Dermis microvascular lymphatic vessel endothelial cell (primary cell): ENCODE results near the gene SLC35F4. TPM values are rescaled to one million over a fixed set of nuclear protein-coding genes. Genes with fewer than 3 reads are reported as not detected.
"Not testable (repeated sequence)": the region's sequence is repeated elsewhere in the genome, so short reads cannot be mapped to it uniquely, and the experiment has no call there.

Source experiments
- DNase-seq, 2 donors: peaks; one replicate each; pipeline versions ENCODE4 v3.0.0 to v3.0.0-alpha.2; 2010; ENCODE audit warnings: low read depth in 2 of 2
- total RNA-seq: library from RNA; depleted of rRNA; stranded (reverse); fragments of >200 nt; gene quantifications from 2 replicates; pipeline ENCODE4 v1.2.1, GENCODE V29; 2014

SLC35F4 gene
- total RNA-seq = not detected in 2 replicates

DNA sequence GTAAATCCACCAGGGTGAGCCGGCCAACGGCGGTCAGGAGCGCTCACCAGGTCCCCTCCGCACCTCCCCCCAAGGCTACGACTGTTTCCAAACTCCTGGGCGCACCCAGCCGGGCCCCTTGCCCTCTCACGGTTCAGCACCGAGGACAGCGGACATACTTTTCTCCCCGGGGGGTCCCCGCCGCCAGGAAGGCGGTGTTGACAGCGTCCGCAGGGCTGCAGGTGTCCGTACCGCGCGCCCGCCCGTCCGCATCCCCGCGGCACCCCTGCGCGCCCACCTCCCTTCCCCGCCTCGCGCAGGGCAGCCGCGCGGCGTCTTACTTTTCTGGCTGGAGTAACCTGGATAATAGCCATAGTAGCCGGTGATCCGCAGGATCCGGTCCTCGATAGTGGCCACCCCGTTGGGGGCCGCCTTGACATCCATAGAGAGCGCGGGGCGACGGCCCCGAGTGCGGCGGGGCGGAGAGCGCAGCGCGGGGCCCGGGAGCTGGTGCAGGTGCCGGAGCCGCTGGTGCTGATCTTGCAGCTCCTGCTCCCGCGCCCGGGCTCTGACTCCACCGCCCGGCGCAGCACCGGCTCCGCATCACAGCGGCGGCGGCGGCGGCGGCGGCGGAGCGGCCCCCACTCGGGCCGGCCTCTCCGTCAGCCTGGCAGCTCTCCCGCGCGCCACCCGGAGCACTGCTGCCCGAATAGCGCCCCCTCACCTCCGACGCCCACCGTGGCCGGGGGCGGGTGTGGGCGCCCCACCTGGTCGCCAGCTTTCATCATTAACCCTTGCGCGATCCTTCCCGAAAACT, at the start of gene SLC35F4:
Gene SLC35F4, minus strand, starts transcription at position 690 of the 796 bp plus-strand sequence.
- DNase-seq = no peak

GRCh38 chr14:57909626-57910025, 43.7 kb upstream of the SLC35F4 start:
- no peak for DNase-seq

DNA sequence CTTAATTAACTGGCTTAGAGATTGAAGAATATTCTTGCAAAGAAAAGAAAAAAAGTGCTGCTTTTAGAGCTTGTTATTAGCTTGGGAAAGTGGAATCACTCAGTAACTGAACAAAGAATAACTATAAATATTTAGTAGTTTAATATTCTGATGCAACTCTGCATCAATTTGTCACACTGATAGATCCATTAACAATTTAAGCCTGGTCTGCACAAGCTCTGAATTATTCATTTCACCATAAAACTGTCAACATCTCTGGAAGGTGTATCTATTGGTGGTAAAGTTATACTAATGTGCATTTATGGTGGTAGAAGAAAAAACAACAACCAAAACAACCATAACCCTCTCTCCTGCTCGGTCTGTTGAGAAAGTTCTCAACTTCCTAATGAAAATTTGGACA, 38.1 kb upstream of the SLC35F4 start:
- DNase-seq = no peak

DNA sequence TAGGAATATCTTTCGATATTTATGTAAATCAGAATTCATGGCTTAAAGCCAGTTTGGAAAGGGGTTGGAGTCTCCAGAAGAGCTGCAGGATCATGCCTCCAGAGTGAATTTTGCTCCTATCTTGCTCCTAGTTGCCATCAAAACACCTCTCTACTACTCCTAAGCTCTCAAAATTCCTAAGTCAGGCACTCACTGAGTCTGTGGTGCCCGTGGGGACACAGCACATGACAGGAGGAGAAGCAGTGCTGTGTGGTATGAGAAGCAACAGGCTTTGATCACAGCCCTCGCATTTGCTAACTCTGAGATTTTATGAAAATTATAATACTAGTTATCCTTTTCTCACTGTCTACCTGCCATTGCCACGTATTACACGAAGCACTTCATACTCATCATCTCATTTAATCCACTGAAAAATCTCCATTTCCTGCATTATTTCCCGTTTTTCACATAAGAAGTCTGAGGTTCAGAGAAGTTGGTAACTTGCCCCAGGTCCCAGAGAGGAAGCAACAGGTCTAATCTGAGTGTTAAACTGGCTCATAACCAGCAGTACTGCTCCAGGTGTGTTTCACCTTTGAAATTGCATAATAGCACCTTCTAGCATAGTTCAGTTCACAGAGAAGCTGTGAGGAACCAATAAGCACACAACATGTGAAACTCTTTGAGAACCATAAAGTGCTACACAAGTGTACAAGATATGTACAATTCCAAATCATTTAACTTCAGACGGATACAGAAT, 33.1 kb upstream of the SLC35F4 start:
- DNase-seq = no peak

DNA sequence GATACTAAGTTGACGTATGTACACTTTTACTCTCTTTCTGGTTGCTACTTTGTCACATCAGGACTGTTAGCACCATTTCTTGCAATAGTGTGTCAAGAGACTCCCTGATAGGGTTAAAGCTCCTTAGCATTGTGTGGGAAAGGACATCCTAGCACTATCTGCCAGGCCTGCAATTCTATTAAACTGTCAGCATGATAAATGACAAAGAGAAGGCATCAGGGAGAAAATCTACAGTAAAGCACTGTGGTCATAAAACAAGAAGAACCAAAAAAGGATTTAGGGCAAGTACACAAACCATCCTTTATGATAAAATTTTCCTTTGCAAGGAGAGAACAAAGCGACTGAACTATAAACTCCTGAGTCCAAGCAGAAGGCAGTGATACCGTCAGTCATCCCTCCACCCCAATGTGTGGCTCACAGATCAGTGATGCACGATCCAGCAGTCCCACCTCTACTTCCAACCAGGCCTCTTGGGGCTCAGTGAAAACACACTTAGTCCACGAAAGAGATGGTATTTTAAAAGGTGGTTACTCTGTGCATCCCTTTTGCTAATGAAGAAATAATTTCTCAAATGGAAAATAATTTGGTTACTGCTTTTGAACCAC, 31.4 kb upstream of the SLC35F4 start:
- DNase-seq = no peak

DNA sequence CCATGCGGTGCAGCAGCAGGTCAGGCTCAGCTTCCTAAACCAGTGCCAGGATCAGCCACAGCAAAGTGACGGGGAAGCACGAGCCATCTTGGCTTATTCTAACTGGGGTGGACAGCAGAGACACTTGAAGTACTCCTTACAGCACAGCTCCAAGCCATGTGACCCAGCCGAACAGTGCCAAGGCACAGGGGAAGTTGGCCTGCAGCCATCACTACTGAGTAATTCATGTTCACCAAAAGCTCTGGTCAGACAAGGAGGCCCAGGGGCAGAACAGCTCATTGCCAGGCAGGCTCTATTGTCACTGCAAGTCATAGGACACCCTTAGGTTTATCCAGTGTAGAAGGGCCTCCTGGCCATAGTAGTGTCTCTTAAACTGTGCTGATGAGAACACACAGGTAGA, 23.4 kb upstream of the SLC35F4 start:
- DNase-seq = no peak

- DNase-seq = no peak
Observed at GRCh38 chr14:57884175-57884574, 18.3 kb upstream of the SLC35F4 start.

GRCh38 chr14:57883061-57883460, 17.2 kb upstream of the SLC35F4 start:
- DNase-seq = no peak

DNA sequence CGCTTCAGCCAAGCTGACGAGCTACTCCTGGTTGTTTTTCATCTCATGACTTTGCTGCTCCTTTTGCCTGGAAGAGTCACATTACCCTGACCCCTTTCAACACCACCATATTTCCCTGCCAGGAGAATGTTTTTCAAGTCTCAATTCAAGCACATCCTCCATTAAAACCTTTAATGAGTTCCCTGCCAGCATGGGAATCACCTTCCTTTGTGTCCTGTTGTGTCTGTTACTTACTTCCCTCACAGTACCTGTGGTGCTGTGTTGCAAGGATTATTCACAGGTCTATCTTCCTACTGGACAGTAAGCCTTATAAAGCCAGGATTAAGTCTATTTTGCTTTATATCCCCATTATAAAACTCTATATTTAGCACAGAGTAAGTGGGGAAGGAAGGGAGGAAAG, 13.6 kb upstream of the SLC35F4 start:
- DNase-seq = no peak

DNA sequence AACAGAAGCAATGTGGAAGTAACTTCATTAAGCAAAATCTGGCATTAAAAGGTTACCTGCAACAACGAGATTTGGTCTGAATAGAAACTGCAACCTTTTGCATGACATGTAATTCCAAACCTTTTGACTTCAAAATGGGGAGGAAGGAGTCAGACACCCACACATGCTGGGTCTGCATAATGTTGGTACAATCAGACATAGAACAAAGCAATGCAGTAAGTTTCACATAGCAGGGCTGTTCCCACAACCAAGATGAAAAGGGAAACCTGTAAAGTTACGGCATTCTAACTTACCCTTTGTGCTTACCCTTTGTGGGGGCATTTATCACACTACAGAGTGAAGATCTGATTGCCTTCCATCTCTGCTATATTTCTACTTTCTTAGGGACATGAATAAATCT, 10.1 kb upstream of the SLC35F4 start:
- no peak for DNase-seq

DNA sequence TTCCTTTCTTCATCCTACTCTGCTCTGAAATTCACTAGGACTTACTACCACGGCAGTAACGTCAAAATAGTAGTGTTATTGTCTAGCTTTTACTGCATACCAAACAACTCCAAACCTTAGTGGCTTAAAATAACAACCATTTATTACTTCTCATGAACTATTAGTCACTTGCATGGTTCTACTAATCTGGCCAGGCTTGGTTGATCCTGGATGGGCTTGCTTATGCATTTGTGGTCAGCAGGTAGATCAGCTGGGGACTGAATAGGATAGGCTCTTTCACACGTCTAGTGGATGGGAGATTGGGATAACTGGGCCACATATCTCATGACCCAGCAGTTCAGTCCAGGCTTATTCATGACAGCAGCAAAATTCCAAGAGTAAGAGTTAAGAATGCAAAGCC, 9.4 kb upstream of the SLC35F4 start:
- no peak for DNase-seq

DNA sequence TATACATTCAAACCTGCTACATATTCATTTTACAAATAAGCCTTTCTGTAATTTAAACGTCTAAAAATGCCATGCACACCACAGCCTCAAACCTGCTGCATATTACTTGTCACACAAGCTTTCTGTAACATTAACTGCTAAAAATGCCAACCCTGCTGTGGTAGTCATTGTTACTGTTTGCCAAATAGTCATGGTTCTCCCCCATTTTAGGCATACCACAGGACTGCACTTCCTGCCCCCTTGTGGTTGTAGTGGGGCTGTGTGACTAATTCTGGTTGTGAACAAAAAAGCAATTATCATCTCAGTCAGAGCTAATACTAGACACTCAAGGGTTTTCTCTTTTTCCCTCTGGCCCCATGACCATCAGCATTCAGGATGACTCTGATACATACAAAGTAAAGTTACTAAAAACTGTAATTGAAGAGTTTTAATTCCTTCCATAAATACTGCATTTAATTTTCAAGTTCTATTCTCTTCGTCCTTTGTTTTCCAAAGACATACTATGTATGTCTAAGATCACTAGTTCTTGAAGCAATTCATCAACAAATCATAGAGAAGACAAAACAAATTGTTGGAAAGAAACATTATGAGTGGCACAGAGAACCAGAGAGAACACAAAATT, 5.7 kb upstream of the SLC35F4 start:
- peak; percentile 0 to 21 for DNase-seq

DNA sequence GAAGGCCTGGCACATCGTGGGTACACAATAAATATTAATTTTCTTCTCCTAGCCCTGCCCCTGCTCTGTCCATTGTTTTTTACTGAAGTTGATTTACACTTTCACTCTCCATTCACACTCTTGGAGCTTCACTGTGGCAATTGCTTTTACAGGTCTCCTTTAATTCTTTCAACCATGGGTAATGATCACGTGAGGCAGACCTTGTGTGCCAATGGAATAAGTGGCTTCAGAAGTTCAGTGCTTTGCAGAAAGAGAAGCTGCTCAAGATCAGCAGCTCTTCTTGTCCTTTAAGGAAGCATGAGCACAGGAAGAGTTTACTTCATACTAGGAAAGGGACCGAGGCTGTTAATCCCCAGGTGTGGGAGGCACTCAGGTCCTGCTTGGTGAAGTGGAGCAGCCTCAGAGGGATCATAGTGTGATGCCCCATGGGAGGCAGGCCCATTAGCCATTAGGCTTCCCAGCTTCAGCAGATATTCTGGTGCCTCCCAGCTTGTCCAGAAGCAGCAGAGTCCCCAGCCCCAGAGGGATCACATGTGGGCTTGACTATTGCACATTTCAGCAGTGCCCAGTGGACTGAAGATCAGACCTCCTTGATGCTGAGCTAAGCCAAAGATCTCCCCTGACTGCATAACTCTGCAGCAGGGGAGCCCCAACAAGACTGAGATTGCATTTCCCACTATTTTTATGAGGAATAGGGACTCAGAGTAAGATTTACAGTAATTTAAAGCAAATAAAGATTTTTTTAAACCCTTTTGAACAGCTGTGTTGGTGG, 5.0 kb upstream of the SLC35F4 start:
- DNase-seq = no peak

- no peak for DNase-seq
Observed at GRCh38 chr14:57869617-57870016, 3.7 kb upstream of the SLC35F4 start.

- DNase-seq = no peak
Observed at GRCh38 chr14:57866199-57866705, 360 bp upstream of the SLC35F4 start.

GRCh38 chr14:57865066-57865402, 858 bp downstream of the SLC35F4 start:
- no peak for DNase-seq

DNA sequence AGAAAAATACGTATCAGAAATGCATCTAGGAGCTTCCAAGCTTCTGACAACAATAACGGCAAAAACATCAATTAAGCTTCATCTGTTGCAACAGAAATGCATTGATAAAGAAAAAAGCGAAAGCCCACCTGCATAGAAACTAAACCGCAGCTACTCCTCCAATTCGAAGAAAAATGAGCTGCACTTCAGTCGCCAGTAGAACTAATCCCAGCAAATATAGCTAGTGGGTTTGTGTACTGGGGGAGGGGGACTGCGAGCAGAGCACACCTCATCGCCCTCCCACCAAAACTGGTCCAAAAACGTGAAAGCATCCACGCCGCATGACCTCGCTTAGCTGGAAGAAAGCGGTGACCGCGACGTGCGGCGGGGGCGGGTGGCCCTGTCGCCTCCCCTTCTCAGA, 1.2 kb downstream of the SLC35F4 start:
- no peak for DNase-seq

GRCh38 chr14:57863471-57863870, 2.4 kb downstream of the SLC35F4 start:
- no peak for DNase-seq

DNA sequence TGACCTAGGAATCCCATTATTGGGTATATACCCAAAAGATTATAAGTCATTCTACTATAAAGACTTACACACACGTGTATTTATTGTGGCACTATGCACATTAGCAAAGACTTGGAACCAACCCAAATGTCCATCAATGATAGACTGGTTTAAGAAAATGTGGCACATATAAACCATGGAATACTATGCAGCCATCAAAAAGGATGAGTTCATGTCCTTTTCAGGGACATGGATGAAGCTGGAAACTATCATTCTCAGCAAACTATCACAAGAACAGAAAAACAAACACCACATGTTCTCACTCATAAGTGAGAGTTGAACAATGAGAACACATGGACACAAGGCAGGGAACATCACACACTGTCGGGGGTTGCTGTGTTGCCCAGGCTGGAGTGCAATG, 10.2 kb downstream of the SLC35F4 start:
- not testable (repeated sequence) for DNase-seq

DNA sequence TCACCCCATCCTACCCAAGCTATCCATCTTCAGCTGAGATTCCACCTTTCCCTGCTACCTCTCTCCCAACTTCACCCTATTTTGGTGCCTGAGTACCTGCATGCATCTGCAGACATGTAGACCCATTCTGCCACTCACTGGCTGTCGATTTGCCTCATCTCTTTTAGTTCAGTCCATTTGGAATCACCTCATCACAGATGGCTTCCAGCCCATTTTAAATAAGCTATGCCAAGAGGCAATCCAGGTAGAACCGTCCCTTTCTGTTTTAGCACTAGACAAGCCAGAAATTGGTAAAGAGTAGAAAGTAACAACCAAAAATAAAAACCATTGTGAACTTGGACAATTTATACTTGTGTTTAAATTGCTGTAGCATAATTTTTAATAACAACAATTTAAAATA, 11.3 kb downstream of the SLC35F4 start:
- no peak for DNase-seq

GRCh38 chr14:57851354-57851753, 14.5 kb downstream of the SLC35F4 start:
- no peak for DNase-seq
